OCI-M1 (cell line): ENCODE results near the gene MUSK.
A peak's percentile ranks its signal among the peaks of the same experiment; 100 is the strongest.

Experiments
- DNase-seq: peaks from one replicate; lab custom pipeline; 2025; lab: John Stamatoyannopoulos, UW

Gene MUSK

DNA sequence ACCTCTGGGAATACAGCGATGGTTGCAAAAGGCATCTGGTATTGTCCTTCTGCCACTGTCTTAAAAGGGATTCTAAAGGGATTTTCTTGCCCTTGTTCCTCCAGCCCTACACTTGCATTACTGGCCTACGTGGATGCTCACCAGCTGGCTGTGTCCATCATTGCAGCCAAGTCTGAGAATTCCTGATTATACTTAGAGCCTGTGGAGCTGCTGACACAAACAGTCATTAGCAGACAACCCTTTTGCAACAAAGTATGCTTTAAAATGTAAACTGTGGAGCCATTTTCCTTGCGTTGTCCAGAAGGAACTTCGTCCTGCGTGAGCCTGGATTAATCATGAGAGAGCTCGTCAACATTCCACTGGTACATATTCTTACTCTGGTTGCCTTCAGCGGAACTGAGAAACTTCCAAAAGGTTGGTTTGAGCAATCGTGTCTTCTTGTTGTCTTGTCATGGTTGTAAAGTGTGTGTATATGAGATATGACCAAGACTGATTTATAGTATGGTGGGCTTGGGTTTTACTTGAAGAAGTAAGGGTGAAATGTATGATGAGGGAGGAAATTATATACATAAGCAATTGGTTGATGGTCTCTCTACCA lies at the start of gene MUSK:
MUSK (plus strand) TSS at position 222 of the 598 bp plus-strand sequence; CDS start at position 336, 114 bp downstream.
- no peak for DNase-seq

GRCh38 chr9:110619831-110620230 lies 48.8 kb upstream of the MUSK start:
- no peak for DNase-seq

GRCh38 chr9:110620726-110621125 lies 47.9 kb upstream of the MUSK start:
- DNase-seq, result no peak

DNA sequence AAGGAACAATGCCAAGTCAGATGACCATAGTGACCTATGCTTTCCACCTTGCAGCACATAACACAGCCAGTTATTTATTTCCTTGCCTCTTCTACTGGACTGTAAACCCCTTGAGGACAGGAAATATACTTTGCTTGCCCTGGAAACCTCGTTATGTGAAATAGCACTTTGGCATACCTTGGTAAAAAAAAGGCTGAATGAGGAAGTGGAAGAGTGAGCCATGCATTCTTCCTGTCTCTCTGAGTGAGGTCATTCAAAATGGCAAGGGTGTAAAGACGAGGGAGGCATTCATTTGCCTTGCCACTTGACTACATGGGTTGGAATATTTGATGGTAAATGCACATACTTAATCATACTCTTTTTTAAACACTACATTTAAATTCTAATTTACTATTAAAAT lies 46.2 kb upstream of the MUSK start:
- no peak for DNase-seq

GRCh38 chr9:110623462-110624025 lies 45.0 kb upstream of the MUSK start:
- peak; percentile 79 for DNase-seq

- DNase-seq, result no peak
Observed at GRCh38 chr9:110626101-110626829, 42.3 kb upstream of the MUSK start.

- no peak for DNase-seq
Observed at GRCh38 chr9:110635589-110635988, 33.0 kb upstream of the MUSK start.

DNA sequence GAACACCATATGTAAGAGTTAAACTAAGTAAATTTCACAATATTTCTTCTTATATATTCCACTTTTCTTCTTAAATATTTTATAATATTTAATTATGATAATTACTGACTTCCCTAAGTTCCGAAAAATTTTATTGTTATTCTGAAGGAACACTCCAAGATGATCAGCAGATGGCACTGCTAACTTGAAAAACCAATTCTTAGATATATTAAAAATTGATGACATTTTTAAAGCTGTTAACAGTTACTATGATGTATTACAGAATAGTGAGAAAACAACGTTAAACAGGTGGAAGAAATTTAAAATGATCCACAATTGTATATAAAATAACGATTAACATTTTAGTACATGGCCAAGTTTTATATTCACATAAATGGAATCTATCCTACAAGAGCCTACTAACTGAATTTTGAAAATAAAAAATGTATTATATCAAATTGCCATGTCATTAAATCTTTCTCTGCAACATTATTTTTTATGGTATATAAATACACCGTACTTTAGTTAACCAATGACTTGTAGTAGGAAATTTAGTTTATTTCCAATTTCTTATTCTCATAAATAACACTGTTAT lies 30.1 kb upstream of the MUSK start:
- peak; percentile 64 for DNase-seq

DNA sequence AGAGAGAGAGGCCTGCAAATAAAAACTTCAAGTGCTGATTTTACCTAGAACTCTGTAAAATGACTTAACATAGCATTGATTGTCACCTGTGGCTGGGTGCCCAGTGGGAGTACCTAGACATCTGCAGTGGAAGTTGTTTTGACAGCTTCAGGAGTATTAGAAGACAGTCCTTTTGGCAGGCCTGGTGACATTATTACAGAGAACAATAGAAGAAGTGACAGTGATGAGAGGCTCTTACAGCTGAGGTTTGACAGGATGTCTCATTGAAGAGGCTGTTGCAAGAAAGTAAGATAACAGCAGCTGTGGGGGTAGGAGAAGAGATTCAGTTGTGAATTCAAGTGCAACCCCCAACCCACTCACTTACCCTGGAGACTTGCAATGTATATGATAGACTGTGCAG lies 27.9 kb upstream of the MUSK start:
- peak; percentile 12 for DNase-seq

DNA sequence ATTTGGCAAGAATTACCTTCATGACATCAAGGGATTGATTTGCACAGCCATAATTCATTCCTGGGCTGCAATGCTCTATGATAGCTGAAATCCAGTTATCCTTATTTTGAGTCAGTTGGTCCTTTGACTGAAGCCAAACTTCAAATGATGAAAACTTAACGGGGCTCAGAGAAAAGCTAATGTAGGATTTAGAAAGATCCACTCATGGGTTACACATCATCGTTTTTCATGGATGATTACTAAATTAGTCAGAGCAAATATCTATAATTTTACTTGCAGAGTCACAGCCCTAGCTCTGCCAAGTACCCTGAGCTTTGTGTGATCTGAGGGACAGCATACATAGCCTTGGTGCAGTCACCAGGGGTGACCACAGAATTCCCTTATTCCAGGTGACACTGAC lies 27.3 kb upstream of the MUSK start:
- DNase-seq, result no peak

- no peak for DNase-seq
Observed at GRCh38 chr9:110648696-110649095, 19.9 kb upstream of the MUSK start.

GRCh38 chr9:110650261-110650660 lies 18.3 kb upstream of the MUSK start:
- no peak for DNase-seq

DNA sequence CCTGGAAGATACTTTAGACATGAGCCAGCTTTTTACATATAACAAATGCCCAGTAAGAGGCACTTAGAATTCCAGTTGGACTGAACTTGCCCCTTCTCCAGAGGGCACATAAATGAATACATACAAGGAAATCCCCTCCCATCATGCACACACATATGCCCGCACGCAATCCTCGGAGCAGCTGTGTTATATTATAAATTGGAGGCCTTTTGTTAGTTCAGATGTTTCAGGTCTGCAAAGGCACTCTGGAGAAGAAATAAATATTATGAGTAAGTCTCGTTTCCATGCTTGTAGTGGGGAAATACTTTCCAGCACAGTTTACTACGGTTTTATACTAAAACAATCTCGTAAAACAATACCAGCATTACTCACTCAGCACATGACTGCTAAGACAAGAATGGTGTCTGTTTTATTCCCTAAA lies 17.6 kb upstream of the MUSK start:
- no peak for DNase-seq

DNA sequence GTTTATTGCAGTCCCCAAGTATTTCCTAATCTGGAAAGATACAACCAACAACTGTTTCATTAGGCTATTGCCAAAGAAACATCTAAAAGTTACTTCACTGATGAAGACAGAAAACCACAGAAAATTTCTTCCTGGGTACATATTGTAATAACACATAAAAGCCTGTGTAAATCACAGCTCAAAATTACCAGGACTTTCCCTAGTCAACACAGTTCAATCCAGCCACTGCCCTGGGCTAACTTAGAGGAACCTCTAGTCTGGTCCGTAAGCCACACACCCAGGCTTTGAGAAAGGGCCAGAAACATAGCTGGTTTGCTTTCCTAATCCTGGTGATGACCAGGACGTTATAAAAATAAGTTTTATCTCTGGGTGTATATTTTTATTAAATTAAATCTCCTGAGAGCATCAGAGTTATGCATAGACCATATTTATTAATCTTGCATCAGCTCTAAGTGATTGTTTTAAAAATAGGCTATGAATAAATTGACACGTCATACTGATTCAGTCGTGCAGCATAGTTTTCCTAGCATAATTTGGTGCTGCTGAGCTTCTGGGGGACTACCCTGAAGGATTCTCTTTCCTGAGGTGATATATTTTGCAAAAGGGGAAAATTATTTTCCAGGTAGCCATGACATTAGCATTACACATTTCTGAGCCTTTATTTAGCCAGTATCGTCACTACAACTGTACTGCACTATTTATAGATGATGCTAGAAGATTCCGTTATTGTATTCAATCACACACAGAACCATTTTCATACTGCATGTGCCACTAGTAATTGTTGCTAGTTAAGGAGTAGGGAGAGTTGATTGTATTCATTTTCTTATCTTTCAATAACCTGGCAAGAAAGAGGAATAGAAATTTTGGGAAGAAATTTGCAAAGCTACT lies 12.6 kb upstream of the MUSK start:
- DNase-seq, result no peak

- DNase-seq, result no peak
Observed at GRCh38 chr9:110659891-110660541, 8.6 kb upstream of the MUSK start.

- no peak for DNase-seq
Observed at GRCh38 chr9:110669433-110669832, 842 bp downstream of the MUSK start.

DNA sequence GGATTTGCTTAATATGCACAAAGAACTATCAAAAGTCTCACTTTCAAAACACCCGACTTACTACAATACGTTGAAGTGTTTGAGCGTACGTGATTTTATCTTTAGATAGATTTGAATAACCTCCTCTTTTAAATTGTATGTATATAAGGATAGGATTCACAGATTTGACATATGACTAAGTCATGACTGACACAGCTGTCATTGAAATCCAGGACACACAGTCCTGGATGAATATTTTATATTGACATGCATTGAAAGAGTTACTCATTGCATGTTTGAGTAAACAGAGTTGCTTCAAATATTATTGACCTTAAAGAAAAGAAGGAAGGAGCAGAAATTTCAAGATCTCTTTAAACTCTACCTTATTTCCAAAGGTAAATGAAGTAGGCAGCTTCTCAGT lies 3.3 kb downstream of the MUSK start:
- DNase-seq, result no peak

GRCh38 chr9:110672873-110673510 lies 4.4 kb downstream of the MUSK start:
- no peak for DNase-seq

DNA sequence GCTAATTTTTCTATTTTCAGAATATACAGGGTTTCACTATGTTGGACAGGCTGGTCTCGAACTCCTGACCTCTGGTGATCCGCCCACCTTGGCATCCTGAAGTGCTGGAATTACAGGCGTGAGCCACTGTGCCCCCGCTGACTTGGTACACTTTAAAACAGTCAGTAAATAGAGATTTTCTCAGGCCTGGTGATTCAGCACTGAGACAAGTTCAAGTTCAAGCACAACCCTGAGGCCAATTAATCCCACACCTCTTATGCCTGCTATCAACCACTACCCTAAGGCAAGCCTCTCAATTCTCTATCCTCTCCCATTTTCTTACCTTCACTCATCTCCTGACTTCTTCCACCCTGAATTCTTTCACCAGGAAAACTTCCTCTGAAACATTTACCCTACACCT lies 18.9 kb downstream of the MUSK start:
- DNase-seq, result no peak

GRCh38 chr9:110688329-110688728 lies 19.7 kb downstream of the MUSK start:
- no peak for DNase-seq

GRCh38 chr9:110691002-110691549 lies 22.5 kb downstream of the MUSK start:
- DNase-seq, result peak; percentile 43
